Upper lobe of right lung (tissue), 1 donor: ENCODE data around the gene ATF7. TPM values are rescaled to one million over a fixed set of nuclear protein-coding genes. Genes with fewer than 3 reads are reported as not detected.

Experiments
- ATAC-seq: fragments of 200-7000 bp; cut with Tn5 transposase; one replicate; pipeline ENCODE4 v1.9.1; 2020; ENCODE audit warnings: mild to moderate bottlenecking, moderate library complexity
- DNase-seq: peaks from one replicate; pipeline ENCODE4 v3.0.0-alpha.2; 2020
- H3K27ac ChIP-seq: fragments of 200-600 bp; one replicate; pipeline ENCODE4 v1.8.0; 2022
- H3K27me3 ChIP-seq: fragments of 200-600 bp; one replicate; pipeline ENCODE4 v1.8.0; 2022; ENCODE audit warnings: mild to moderate bottlenecking
- H3K36me3 ChIP-seq: fragments of 200-600 bp; one replicate; pipeline ENCODE4 v1.8.0; 2022
- H3K4me1 ChIP-seq: fragments of 200-600 bp; one replicate; pipeline ENCODE4 v1.8.0; 2022
- H3K4me3 ChIP-seq: fragments of 200-600 bp; one replicate; pipeline ENCODE4 v1.8.0; 2022; ENCODE audit warnings: mild to moderate bottlenecking
- H3K9me3 ChIP-seq: fragments of 200-600 bp; one replicate; pipeline ENCODE4 v1.8.0; 2022
- intact Hi-C: fragments of 100-400 bp; cut with DNase I; formaldehyde crosslinking; loops from one replicate; pipeline ENCODE4 v1.11.0; 2022
- total RNA-seq: library from RNA; stranded (reverse); fragmentation: NEBNext Ultra II Directional; extraction: Animal tissue kit (Norgen Biotek cat#: 25700); gene quantifications from one replicate; pipeline ENCODE4 v1.2.1, GENCODE V29; 2021
- TF ChIP-seq, protein P1 (sequence below): fragments of 200-600 bp; IDR thresholded peaks from one replicate; pipeline ENCODE4 v1.8.0; 2022; ENCODE audit warnings: antibody characterized with exemption
- donor health status: DM: no; HTN: yes; CAD: no; lungs with severe emphysema.

Gene ATF7
- total RNA-seq, 1 donor from 2014 or later = 54.0 TPM

GRCh38 chr12:53461591-53461990 is 164.6 kb downstream of the ATF7 start:
- peaks cover 6% of the 10 kb centered on the region for H3K4me1 ChIP-seq
- H3K9me3 ChIP-seq = no peaks in the 10 kb centered on the region
- DNase-seq (no peak), ATAC-seq (no peak)
- H3K4me3 ChIP-seq = no peak overlapping the region
- TF ChIP-seq, protein P1, sequence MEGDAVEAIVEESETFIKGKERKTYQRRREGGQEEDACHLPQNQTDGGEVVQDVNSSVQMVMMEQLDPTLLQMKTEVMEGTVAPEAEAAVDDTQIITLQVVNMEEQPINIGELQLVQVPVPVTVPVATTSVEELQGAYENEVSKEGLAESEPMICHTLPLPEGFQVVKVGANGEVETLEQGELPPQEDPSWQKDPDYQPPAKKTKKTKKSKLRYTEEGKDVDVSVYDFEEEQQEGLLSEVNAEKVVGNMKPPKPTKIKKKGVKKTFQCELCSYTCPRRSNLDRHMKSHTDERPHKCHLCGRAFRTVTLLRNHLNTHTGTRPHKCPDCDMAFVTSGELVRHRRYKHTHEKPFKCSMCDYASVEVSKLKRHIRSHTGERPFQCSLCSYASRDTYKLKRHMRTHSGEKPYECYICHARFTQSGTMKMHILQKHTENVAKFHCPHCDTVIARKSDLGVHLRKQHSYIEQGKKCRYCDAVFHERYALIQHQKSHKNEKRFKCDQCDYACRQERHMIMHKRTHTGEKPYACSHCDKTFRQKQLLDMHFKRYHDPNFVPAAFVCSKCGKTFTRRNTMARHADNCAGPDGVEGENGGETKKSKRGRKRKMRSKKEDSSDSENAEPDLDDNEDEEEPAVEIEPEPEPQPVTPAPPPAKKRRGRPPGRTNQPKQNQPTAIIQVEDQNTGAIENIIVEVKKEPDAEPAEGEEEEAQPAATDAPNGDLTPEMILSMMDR = no peak
- intact Hi-C loops = no loop called here
- H3K27ac ChIP-seq = no peak overlapping the region
- H3K27me3 ChIP-seq = no peaks in the 10 kb centered on the region
- peaks cover 100% of the 10 kb centered on the region for H3K36me3 ChIP-seq

GRCh38 chr12:53461059-53461458 is 165.1 kb downstream of the ATF7 start:
- Histone ChIP-seq H3K36me3 (peaks cover 100% of the 10 kb centered on the region), H3K27me3 (no peaks in the 10 kb centered on the region), H3K9me3 (no peaks in the 10 kb centered on the region), H3K4me1 (peaks cover 8% of the 10 kb centered on the region), H3K4me3 (no peak overlapping the region), H3K27ac (no peak overlapping the region)
- no peak for ATAC-seq
- intact Hi-C loops = no loop called here
- no peak for DNase-seq
- TF ChIP-seq, protein P1 = no peak

DNA sequence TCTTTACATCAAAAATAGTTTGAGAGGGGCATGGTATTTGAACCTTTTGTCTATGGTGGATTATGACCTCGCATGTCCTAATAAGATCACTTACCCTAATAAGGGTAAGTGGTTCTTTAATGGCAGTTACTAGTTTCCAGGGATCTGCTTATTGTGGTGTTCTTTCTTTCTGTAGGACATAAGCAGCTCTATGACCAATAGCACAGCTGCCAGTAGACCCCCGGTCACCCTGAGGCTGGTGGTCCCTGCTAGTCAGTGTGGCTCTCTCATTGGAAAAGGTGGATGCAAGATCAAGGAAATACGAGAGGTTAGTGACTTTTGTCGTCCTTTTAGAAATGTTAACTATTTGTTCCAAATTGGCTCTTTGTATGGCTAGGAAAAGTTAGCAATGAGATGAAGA is 167.1 kb downstream of the ATF7 start:
- Histone ChIP-seq H3K9me3 (no peaks in the 10 kb centered on the region), H3K4me3 (no peak overlapping the region), H3K27me3 (no peaks in the 10 kb centered on the region), H3K4me1 (peaks cover 28% of the 10 kb centered on the region), H3K27ac (no peak overlapping the region), H3K36me3 (peaks cover 100% of the 10 kb centered on the region)
- DNase-seq (no peak), ATAC-seq (no peak)
- intact Hi-C loops = no loop called here
- TF ChIP-seq, protein P1 = no peak

Other genes with a start within 250 kb of the ATF7 start
- 87.7 TPM for gene SP1, start 246.2 kb downstream of the ATF7 start, total RNA-seq
- 0.46 TPM for gene AMHR2, start 202.5 kb downstream of the ATF7 start, total RNA-seq
- 172 TPM for gene PRR13, start 184.6 kb downstream of the ATF7 start, total RNA-seq
- gene PCBP2, start 174.3 kb downstream of the ATF7 start, total RNA-seq = 727 TPM
- gene MAP3K12, start 126.9 kb downstream of the ATF7 start, total RNA-seq = 22.3 TPM
- 33.1 TPM for gene TARBP2, start 125.1 kb downstream of the ATF7 start, total RNA-seq
- gene NPFF, start 118.9 kb downstream of the ATF7 start, total RNA-seq = not detected
- gene ATP5MC2, start 49.7 kb upstream of the ATF7 start, total RNA-seq = 236 TPM
- 191 TPM for gene CALCOCO1, start 101.1 kb upstream of the ATF7 start, total RNA-seq
- gene CISTR, start 125.6 kb upstream of the ATF7 start, total RNA-seq = not detected